Erythroblast (primary cell): ENCODE data around the gene SLC25A51.

ENCODE experiments used
- GATA1 ChIP-seq: IDR thresholded peaks from 2 replicates; pipeline ENCODE4 v1.6.1; 2011; ENCODE audit warnings: low read depth, mild to moderate bottlenecking, control low read depth, low read length, moderate library complexity
- POLR2A ChIP-seq: IDR thresholded peaks from 2 replicates; pipeline ENCODE4 v1.6.1; 2011; ENCODE audit warnings: mild to moderate bottlenecking, low read length

DNA sequence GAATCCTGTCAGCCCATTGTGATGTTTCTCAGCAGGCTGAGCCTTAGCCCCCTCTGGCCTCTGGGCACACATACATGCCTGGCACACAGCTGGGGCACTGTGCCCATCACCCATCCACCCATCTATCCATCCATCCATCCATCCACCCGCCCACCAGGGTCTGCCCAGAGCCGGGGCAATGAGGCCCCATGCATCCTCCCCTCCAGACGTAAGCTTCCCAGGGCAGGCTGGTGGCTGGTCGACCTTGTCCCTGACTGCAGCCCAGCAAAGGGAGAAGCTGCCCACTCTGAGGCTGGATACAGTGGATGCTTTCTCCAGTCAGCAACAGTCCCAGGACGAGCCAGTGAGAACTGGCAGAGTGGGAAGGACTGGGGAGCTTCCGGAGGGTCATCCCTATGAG lies 21.1 kb upstream of the SLC25A51 start:
- TF ChIP-seq POLR2A = no peak
- no peak for TF ChIP-seq GATA1
